GM20000 (cell line): ENCODE results near the gene POLE.

Experiments
- DNase-seq: peaks from one replicate; pipeline ENCODE4 v3.0.0; 2012; ENCODE audit warnings: low spot score
- CTCF ChIP-seq: IDR thresholded peaks from 2 replicates; pipeline ENCODE4 v1.5.1; 2012; ENCODE audit warnings: mild to moderate bottlenecking, control low read depth; ENCODE audit errors: extremely low read depth, missing control alignments

The POLE gene

GRCh38 chr12:132578826-132579225 is 108.3 kb downstream of the POLE start:
- TF ChIP-seq CTCF = no peak
- DNase-seq = no peak

GRCh38 chr12:132578118-132578517 is 109.0 kb downstream of the POLE start:
- DNase-seq = no peak
- TF ChIP-seq CTCF = no peak

GRCh38 chr12:132577191-132577920 is 109.8 kb downstream of the POLE start:
- TF ChIP-seq CTCF = no peak
- no peak for DNase-seq

- no peak for DNase-seq
- no peak for TF ChIP-seq CTCF
Observed at GRCh38 chr12:132576701-132577100, 110.4 kb downstream of the POLE start.

GRCh38 chr12:132575661-132576060 is 111.5 kb downstream of the POLE start:
- no peak for TF ChIP-seq CTCF

GRCh38 chr12:132574271-132574996 is 112.7 kb downstream of the POLE start:
- TF ChIP-seq CTCF = no peak
- DNase-seq = no peak

More at GRCh38 chr12:132575661-132576060, 111.5 kb downstream of the POLE start:
- DNase-seq = no peak
